ENCODE data around the gene KCNJ15. TPM values are rescaled to one million over a fixed set of nuclear protein-coding genes. Genes with fewer than 3 reads are reported as not detected.

Gene KCNJ15
- total RNA-seq, 6 experiments from 2014 or later: 0.43 to 3.5 (median 1.1) TPM

- TF ChIP-seq POLR2A (IDR thresholded peaks at IDR 0.05) (no peak), CTCF (IDR thresholded peaks at IDR 0.05) (peak; percentile 94 to 98 (median 95))
- H3K36me3 ChIP-seq: no peaks in the 10 kb centered on the region
- no peaks in the 10 kb centered on the region for H3K27me3 ChIP-seq
- no peak overlapping the region for H3K27ac ChIP-seq
- DNase-seq (peak; percentile 82 to 85 (median 83)), ATAC-seq (peak; percentile 90 to 97 (median 94))
- WGBS (ENCODE audit: insufficient coverage, low coverage, low lambda C conversion rate, missing lambda C conversion rate): 6% methylated on average over 19 of the region's 20 CpGs
- intact Hi-C loops (cut with DNase I): loop anchor here (5.0 kb wide), 2 partner anchors 194 to 199 kb away; no protein-coding TSS in a partner anchor
- no peaks in the 10 kb centered on the region for H3K4me1 ChIP-seq
- no peak overlapping the region for H3K4me3 ChIP-seq
- no peaks in the 10 kb centered on the region for H3K9me3 ChIP-seq
Observed at GRCh38 chr21:38355992-38356781, 99.4 kb downstream of the KCNJ15 start.

Other genes starting within 250 kb of the KCNJ15 start
- gene ERG, start 241.5 kb downstream of the KCNJ15 start, total RNA-seq: 1 to 10 TPM; 3.1 to 6.4 (median 5.2) TPM